Sigmoid colon (tissue), 7 donors: ENCODE data around the gene BIN1. TPM values are rescaled to one million over a fixed set of nuclear protein-coding genes. Genes with fewer than 3 reads are reported as not detected.

Experiments used
- DNase-seq: peaks from one replicate; pipeline ENCODE4 v3.0.0-alpha.2; 2019
- H3K27ac ChIP-seq, 4 donors: fragments of 200-600 bp; sonication (generic); one replicate each; pipeline ENCODE4 v1.5.1; 2016 to 2019; ENCODE audit warnings: mild to moderate bottlenecking in 1 of 4
- H3K27me3 ChIP-seq, 3 donors: fragments of 200-600 bp; sonication (generic); one replicate each; pipeline ENCODE4 v1.5.1; 2019; ENCODE audit warnings: mild to moderate bottlenecking in 1 of 3
- H3K36me3 ChIP-seq, 4 donors: fragments of 200-600 bp; sonication (generic); one replicate each; pipeline ENCODE4 v1.5.1; 2016 to 2019
- H3K4me1 ChIP-seq, 4 donors: fragments of 200-600 bp; sonication (generic); one replicate each; pipeline ENCODE4 v1.5.1; 2017 to 2019
- H3K4me3 ChIP-seq, 4 donors: fragments of 200-600 bp; sonication (generic); one replicate each; pipeline ENCODE4 v1.5.1; 2017 to 2019; ENCODE audit warnings: mild to moderate bottlenecking in 2 of 4, moderate library complexity in 1 of 4
- H3K9me3 ChIP-seq, 4 donors: fragments of 200-600 bp in 3 of 4; sonication (generic) in 3 of 4; one replicate each; pipeline versions ENCODE4 v1.5.1 to v1.6.1; 2013 to 2019
- EP300 ChIP-seq, 4 donors: sonication (generic); formaldehyde crosslinking; IDR thresholded peaks; one replicate each; pipeline ENCODE4 v1.6.1; 2017; ENCODE audit warnings: antibody characterized with exemption in 4 of 4
- POLR2A ChIP-seq, 2 donors: fragments of 450-650 bp; IDR thresholded peaks; one replicate each; pipeline ENCODE4 v1.6.1; 2016; ENCODE audit warnings: antibody characterized with exemption in 2 of 2, mild to moderate bottlenecking in 2 of 2, moderate library complexity in 2 of 2
- POLR2AphosphoS5 ChIP-seq, 4 donors: sonication (generic); formaldehyde crosslinking; IDR thresholded peaks; one replicate each; pipeline ENCODE4 v1.6.1; 2017; ENCODE audit warnings: antibody characterized with exemption in 4 of 4
- WGBS, 2 donors: extraction: QIAGEN DNeasy Blood & Tissue Kit; methylation state at CpG; one replicate each; pipeline ENCODE4 v1.1.7; 2013; 5-methylcytosine and 5-hydroxymethylcytosine counted together
- intact Hi-C: fragments of 100-400 bp; cut with DNase I; formaldehyde crosslinking; loops from one replicate; pipeline ENCODE4 v1.15.1; 2023
- polyA plus RNA-seq, 3 donors: library from polyadenylated mRNA; stranded (reverse); fragments of 200-250 nt; gene quantifications; one replicate each; pipeline ENCODE4 v1.2.3, GENCODE V29; 2013
- total RNA-seq, 4 donors: library from RNA; depleted of rRNA; stranded (reverse); fragments of >200 nt; gene quantifications; one replicate each; pipeline ENCODE4 v1.1.0, GENCODE V29; 2016
- TF ChIP-seq, protein P1 (sequence below), 4 experiments: fragments of 450-650 bp in 3 of 4; fragments of 200-600 bp in 1 of 4; IDR thresholded peaks; one replicate each; pipeline ENCODE4 v1.5.1; 2016 to 2019; ENCODE audit warnings: antibody characterized with exemption in 4 of 4, mild to moderate bottlenecking in 3 of 4, moderate library complexity in 2 of 4
- donor health status: healthy with polysubstance abuse.
- donor health status: Bipolar disorder and iron deficiency.
- donor health status: healthy.

BIN1 gene
- total and polyA plus RNA-seq, 7 donors, result 20.3 to 57.9 (median 38.2) TPM

DNA sequence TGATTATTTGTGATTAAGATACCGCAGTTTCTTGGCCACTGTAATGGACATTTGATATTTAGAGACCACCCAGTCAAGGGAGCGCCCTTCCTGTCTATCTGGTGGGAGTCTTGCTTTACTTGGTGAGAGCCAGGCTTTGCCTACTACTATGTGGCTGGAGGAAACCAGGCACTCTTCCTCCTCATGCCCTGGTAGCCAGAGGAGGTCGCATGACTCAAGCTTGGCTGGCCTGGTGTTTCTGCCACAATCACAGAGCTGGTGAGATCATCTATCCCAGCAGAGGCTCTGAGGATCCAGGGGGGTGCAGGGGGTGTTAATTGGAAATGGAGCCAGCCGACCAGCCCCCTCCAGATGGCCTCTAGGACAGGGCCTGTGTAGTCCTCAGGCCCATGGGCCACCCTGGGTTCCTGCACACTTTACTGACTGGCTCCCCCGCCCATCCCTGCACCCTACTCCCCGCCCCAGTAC is 46.8 kb upstream of the BIN1 start:
- DNase-seq, result peak; percentile 70
- Histone ChIP-seq H3K36me3 (no peaks in the 10 kb centered on the region), H3K27me3 (no peaks in the 10 kb centered on the region), H3K27ac (peak overlapping the region in 1 of 4 donors; percentile 14), H3K4me1 (no peaks in the 10 kb centered on the region), H3K4me3 (no peak overlapping the region), H3K9me3 (peaks cover 0 to 2% (median 0%) of the 10 kb centered on the region in 4 donors)
- intact Hi-C loops, result no loop called here
- WGBS, 2 donors, result 85 to 94% methylated on average over 6 of the region's 6 CpGs
- TF ChIP-seq POLR2A (IDR thresholded peaks at IDR 0.05) (no peak), EP300 (IDR thresholded peaks at IDR 0.05) (no peak), POLR2AphosphoS5 (IDR thresholded peaks at IDR 0.05) (no peak)
- TF ChIP-seq, protein P1, sequence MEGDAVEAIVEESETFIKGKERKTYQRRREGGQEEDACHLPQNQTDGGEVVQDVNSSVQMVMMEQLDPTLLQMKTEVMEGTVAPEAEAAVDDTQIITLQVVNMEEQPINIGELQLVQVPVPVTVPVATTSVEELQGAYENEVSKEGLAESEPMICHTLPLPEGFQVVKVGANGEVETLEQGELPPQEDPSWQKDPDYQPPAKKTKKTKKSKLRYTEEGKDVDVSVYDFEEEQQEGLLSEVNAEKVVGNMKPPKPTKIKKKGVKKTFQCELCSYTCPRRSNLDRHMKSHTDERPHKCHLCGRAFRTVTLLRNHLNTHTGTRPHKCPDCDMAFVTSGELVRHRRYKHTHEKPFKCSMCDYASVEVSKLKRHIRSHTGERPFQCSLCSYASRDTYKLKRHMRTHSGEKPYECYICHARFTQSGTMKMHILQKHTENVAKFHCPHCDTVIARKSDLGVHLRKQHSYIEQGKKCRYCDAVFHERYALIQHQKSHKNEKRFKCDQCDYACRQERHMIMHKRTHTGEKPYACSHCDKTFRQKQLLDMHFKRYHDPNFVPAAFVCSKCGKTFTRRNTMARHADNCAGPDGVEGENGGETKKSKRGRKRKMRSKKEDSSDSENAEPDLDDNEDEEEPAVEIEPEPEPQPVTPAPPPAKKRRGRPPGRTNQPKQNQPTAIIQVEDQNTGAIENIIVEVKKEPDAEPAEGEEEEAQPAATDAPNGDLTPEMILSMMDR (IDR thresholded peaks at IDR 0.05), result no peak

GRCh38 chr2:127150996-127151395 is 44.0 kb upstream of the BIN1 start:
- DNase-seq, result no peak
- H3K9me3 ChIP-seq, result peaks cover 0 to 2% (median 0%) of the 10 kb centered on the region in 4 donors
- H3K4me1 ChIP-seq, result no peaks in the 10 kb centered on the region
- H3K4me3 ChIP-seq, result no peak overlapping the region
- intact Hi-C loops, result no loop called here
- H3K27ac ChIP-seq, result no peak overlapping the region
- H3K27me3 ChIP-seq, result no peaks in the 10 kb centered on the region
- 31 to 79% methylated on average over 1 of the region's 1 CpG for WGBS, 2 donors
- no peaks in the 10 kb centered on the region for H3K36me3 ChIP-seq
- TF ChIP-seq POLR2A (IDR thresholded peaks at IDR 0.05) (no peak), POLR2AphosphoS5 (IDR thresholded peaks at IDR 0.05) (no peak), EP300 (IDR thresholded peaks at IDR 0.05) (no peak)
- TF ChIP-seq, protein P1 (IDR thresholded peaks at IDR 0.05), result no peak

- WGBS, 2 donors, result 79 to 91% methylated on average over 4 of the region's 4 CpGs
- no peaks in the 10 kb centered on the region for H3K27me3 ChIP-seq
- no peak overlapping the region for H3K27ac ChIP-seq
- intact Hi-C loops, result no loop called here
- peaks cover 0 to 2% (median 0%) of the 10 kb centered on the region in 4 donors for H3K9me3 ChIP-seq
- no peak for DNase-seq
- no peaks in the 10 kb centered on the region for H3K36me3 ChIP-seq
- no peak for TF ChIP-seq EP300 (IDR thresholded peaks at IDR 0.05)
- TF ChIP-seq POLR2A (IDR thresholded peaks at IDR 0.05), result no peak
- no peak for TF ChIP-seq POLR2AphosphoS5 (IDR thresholded peaks at IDR 0.05)
- TF ChIP-seq, protein P1 (IDR thresholded peaks at IDR 0.05), result no peak
- H3K4me3 ChIP-seq, result no peak overlapping the region
- H3K4me1 ChIP-seq, result peaks cover 0 to 3% (median 0%) of the 10 kb centered on the region in 4 donors
These were observed 42.4 kb upstream of the BIN1 start for GRCh38 chr2:127149384-127149783.

DNA sequence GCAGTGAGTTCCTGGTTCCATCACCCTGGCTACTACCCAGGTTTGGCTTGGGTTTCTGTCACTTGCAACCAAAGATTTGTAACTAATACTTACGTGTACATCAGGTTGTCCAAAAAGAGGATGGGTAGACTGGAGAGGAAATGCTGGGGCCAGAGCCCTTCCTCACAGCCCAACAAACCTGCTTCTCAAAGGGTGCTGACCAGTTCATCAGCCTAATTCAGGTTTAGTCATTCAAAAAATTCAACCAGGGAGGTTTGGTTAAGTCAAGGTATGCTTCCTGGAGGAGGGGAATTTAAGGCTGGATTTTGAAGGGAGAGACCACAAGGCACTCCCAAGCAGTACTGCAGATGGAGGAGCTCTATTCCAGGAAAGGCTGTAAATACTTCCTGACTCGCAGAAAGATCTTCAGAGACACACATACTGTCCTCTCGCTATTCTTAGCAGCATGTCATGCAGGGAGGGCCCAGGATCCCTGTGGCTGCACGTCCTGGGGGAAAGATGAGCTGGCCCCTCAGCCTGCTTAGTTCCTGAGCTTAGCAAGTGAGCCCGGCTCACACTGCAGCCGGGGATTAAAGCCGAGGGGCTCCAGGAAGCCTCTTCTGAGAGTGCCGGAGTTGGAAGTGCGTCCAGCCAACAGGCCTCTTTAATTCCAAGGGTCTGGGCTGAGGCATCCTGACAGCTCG is 40.0 kb upstream of the BIN1 start:
- Histone ChIP-seq H3K4me1 (peaks cover 0 to 10% (median 0%) of the 10 kb centered on the region in 4 donors), H3K4me3 (no peak overlapping the region), H3K27me3 (no peaks in the 10 kb centered on the region), H3K9me3 (peaks cover 0 to 2% (median 0%) of the 10 kb centered on the region in 4 donors), H3K36me3 (no peaks in the 10 kb centered on the region), H3K27ac (no peak overlapping the region)
- DNase-seq, result no peak
- WGBS, 2 donors, result 90 to 91% methylated on average over 10 of the region's 10 CpGs
- TF ChIP-seq POLR2AphosphoS5 (IDR thresholded peaks at IDR 0.05) (no peak), POLR2A (IDR thresholded peaks at IDR 0.05) (no peak), EP300 (IDR thresholded peaks at IDR 0.05) (no peak)
- TF ChIP-seq, protein P1 (IDR thresholded peaks at IDR 0.05), result no peak
- intact Hi-C loops, result no loop called here
